H9 (cell line): ENCODE data around the gene DCAF6. TPM values are rescaled to one million over a fixed set of nuclear protein-coding genes. Genes with fewer than 3 reads are reported as not detected.

Experiments
- DNase-seq: peaks from one replicate; pipeline ENCODE4 v3.0.0-alpha.2; 2017
- H2AFZ ChIP-seq: one replicate; pipeline ENCODE4 v1.6.1; 2013; ENCODE audit warnings: mild to moderate bottlenecking, low read length, control low read depth, moderate library complexity
- H2AK5ac ChIP-seq: 2 replicates; pipeline ENCODE4 v1.6.1; 2013; ENCODE audit warnings: low read length, control low read depth, mixed read lengths; ENCODE audit not compliant: insufficient read length
- H2BK120ac ChIP-seq: one replicate; pipeline ENCODE4 v1.6.1; 2013; ENCODE audit warnings: low read depth, mild to moderate bottlenecking, low read length, control low read depth, inconsistent platforms; ENCODE audit not compliant: poor library complexity, severe bottlenecking
- H2BK12ac ChIP-seq: 2 replicates; pipeline ENCODE4 v1.6.1; 2013; ENCODE audit warnings: low read length, control low read depth, mixed read lengths, low read depth; ENCODE audit not compliant: insufficient read length
- H2BK15ac ChIP-seq: 2 replicates; pipeline ENCODE4 v1.6.1; 2013; ENCODE audit warnings: low read depth, low read length, control low read depth
- H2BK20ac ChIP-seq: one replicate; pipeline ENCODE4 v1.6.1; 2013; ENCODE audit warnings: low read depth, mild to moderate bottlenecking, low read length, control low read depth, inconsistent platforms; ENCODE audit not compliant: poor library complexity, severe bottlenecking
- H2BK5ac ChIP-seq: 2 replicates; pipeline ENCODE4 v1.6.1; 2013; ENCODE audit warnings: low read length, control low read depth, mixed read lengths; ENCODE audit not compliant: insufficient read length
- H3K14ac ChIP-seq: 2 replicates; pipeline ENCODE4 v1.6.1; 2013; ENCODE audit warnings: low read length, control low read depth; ENCODE audit not compliant: insufficient read depth
- H3K18ac ChIP-seq: 2 replicates; pipeline ENCODE4 v1.6.1; 2013; ENCODE audit warnings: low read depth, mild to moderate bottlenecking, mixed read lengths, low read length, control low read depth; ENCODE audit not compliant: insufficient read length
- H3K23ac ChIP-seq: 2 replicates; pipeline ENCODE4 v1.6.1; 2013; ENCODE audit warnings: low read length, control low read depth, mixed read lengths, low read depth; ENCODE audit not compliant: insufficient read length
- H3K23me2 ChIP-seq: 2 replicates; pipeline ENCODE4 v1.6.1; 2013; ENCODE audit warnings: low read depth, mild to moderate bottlenecking, mixed read lengths, low read length, control low read depth; ENCODE audit not compliant: insufficient read length, poor library complexity, severe bottlenecking
- H3K27ac ChIP-seq: 2 replicates; pipeline ENCODE4 v1.5.1; 2013; ENCODE audit warnings: low read length, control low read depth, mixed read lengths, low read depth; ENCODE audit not compliant: insufficient read length
- H3K27me3 ChIP-seq: 2 replicates; pipeline ENCODE4 v1.6.1; 2013; ENCODE audit warnings: low read length, control low read depth, inconsistent platforms; ENCODE audit not compliant: insufficient read depth
- H3K4ac ChIP-seq: 2 replicates; pipeline ENCODE4 v1.6.1; 2013; ENCODE audit warnings: low read depth, mild to moderate bottlenecking, control low read depth, inconsistent platforms, low read length, moderate library complexity
- H3K4me1 ChIP-seq: 2 replicates; pipeline ENCODE4 v1.6.1; 2013; ENCODE audit warnings: low read length, control low read depth, inconsistent platforms; ENCODE audit not compliant: insufficient read depth
- H3K4me2 ChIP-seq: 2 replicates; pipeline ENCODE4 v1.6.1; 2013; ENCODE audit warnings: low read length, control low read depth, mixed read lengths; ENCODE audit not compliant: insufficient read length, insufficient read depth
- H3K56ac ChIP-seq: 2 replicates; pipeline ENCODE4 v1.6.1; 2013; ENCODE audit warnings: low read depth, mild to moderate bottlenecking, mixed read lengths, low read length, control low read depth; ENCODE audit not compliant: insufficient read length
- H3K79me1 ChIP-seq: 2 replicates; pipeline ENCODE4 v1.6.1; 2013; ENCODE audit warnings: low read depth, mild to moderate bottlenecking, moderate library complexity, low read length, control low read depth, inconsistent platforms; ENCODE audit not compliant: insufficient read depth, poor library complexity, severe bottlenecking
- H3K79me2 ChIP-seq: 2 replicates; pipeline ENCODE4 v1.6.1; 2013; ENCODE audit warnings: low read length, control low read depth, inconsistent platforms; ENCODE audit not compliant: insufficient read depth
- H3K9ac ChIP-seq: 2 replicates; pipeline ENCODE4 v1.6.1; 2013; ENCODE audit warnings: low read length, control low read depth, mixed read lengths; ENCODE audit not compliant: insufficient read length; ENCODE audit errors: extremely low read depth
- H3K9me3 ChIP-seq: one replicate; pipeline ENCODE4 v1.6.1; 2013; ENCODE audit warnings: low read depth, low read length, inconsistent platforms; ENCODE audit not compliant: control insufficient read depth
- H3T11ph ChIP-seq: one replicate; pipeline ENCODE4 v1.6.1; 2013; ENCODE audit warnings: mild to moderate bottlenecking, low read length, control low read depth, inconsistent platforms
- H4K20me1 ChIP-seq: one replicate; pipeline ENCODE4 v1.6.1; 2013; ENCODE audit not compliant: control insufficient read depth, insufficient read length, insufficient read depth
- H4K5ac ChIP-seq: 2 replicates; pipeline ENCODE4 v1.6.1; 2013; ENCODE audit warnings: low read depth, mild to moderate bottlenecking, mixed read lengths, low read length, control low read depth; ENCODE audit not compliant: insufficient read length
- H4K8ac ChIP-seq: replicated peaks from 2 replicates; pipeline ENCODE4 v1.6.1; 2013; ENCODE audit warnings: low read length, control low read depth, mixed read lengths, low read depth; ENCODE audit not compliant: insufficient read length
- H4K91ac ChIP-seq: 2 replicates; pipeline ENCODE4 v1.6.1; 2013; ENCODE audit warnings: low read depth, mild to moderate bottlenecking, moderate library complexity, mixed read lengths, low read length, control low read depth; ENCODE audit not compliant: insufficient read length
- H3K27ac Mint-ChIP-seq, 3 experiments: 2 replicates in 2 of 3; 3 replicates in 1 of 3; pipeline ENCODE4 v1.8.0; 2020 to 2021; ENCODE audit warnings: mixed read lengths in 3 of 3, mild to moderate bottlenecking in 1 of 3, moderate library complexity in 1 of 3
- H3K27me3 Mint-ChIP-seq: 2 replicates; pipeline ENCODE4 v1.8.0; 2021; ENCODE audit warnings: low read depth, mild to moderate bottlenecking, moderate library complexity, mixed read lengths
- H3K36me3 Mint-ChIP-seq, 3 experiments: 2 replicates in 2 of 3; 3 replicates in 1 of 3; pipeline ENCODE4 v1.8.0; 2020 to 2021; ENCODE audit warnings: low read depth in 3 of 3, mixed read lengths in 3 of 3; ENCODE audit not compliant: insufficient read depth in 1 of 3
- H3K4me1 Mint-ChIP-seq, 2 experiments: 2 replicates each; pipeline ENCODE4 v1.8.0; 2020; ENCODE audit warnings: mixed read lengths in 2 of 2
- H3K4me3 Mint-ChIP-seq, 2 experiments: 2 replicates in 1 of 2; 3 replicates in 1 of 2; pipeline ENCODE4 v1.8.0; 2020 to 2021; ENCODE audit warnings: mild to moderate bottlenecking in 2 of 2, mixed read lengths in 2 of 2, moderate library complexity in 1 of 2
- H3K9me3 Mint-ChIP-seq, 2 experiments: 2 replicates in 1 of 2; 3 replicates in 1 of 2; pipeline ENCODE4 v1.8.0; 2020; ENCODE audit warnings: mild to moderate bottlenecking in 2 of 2, mixed read lengths in 2 of 2, moderate library complexity in 1 of 2
- CTCF ChIP-seq: fragments of 200-600 bp; sonication (generic); conservative IDR thresholded peaks from 3 replicates; pipeline ENCODE4 v1.8.0; 2021; ENCODE audit warnings: antibody characterized with exemption, mild to moderate bottlenecking
- WGBS: extraction: QIAGEN DNeasy Blood & Tissue Kit; methylation state at CpG from one replicate; pipeline ENCODE4 v1.1.7; 2013; ENCODE audit warnings: missing lambda C conversion rate, low lambda C conversion rate, mixed read lengths; ENCODE audit not compliant: insufficient read length; ENCODE audit errors: extremely low coverage; 5-methylcytosine and 5-hydroxymethylcytosine counted together
- total RNA-seq: library from RNA; stranded (reverse); gene quantifications from 2 replicates; pipeline ENCODE4 v1.2.1, GENCODE V29; 2021

DCAF6 gene
- total RNA-seq, 1 experiment from 2014 or later, result 16.0 TPM

GRCh38 chr1:168096296-168097165 lies 160.0 kb downstream of the DCAF6 start:
- H2BK15ac ChIP-seq, result no peak overlapping the region
- H3K4ac ChIP-seq, result no peak overlapping the region
- H3K36me3 Mint-ChIP-seq, result peaks cover 4 to 18% (median 9%) of the 10 kb centered on the region in 3 experiments; a peak in 6 of 7 replicates
- H3K56ac ChIP-seq, result no peak overlapping the region
- no peak overlapping the region for H3K9ac ChIP-seq
- no peaks in the 10 kb centered on the region for H3K9me3 Mint-ChIP-seq
- no peak for TF ChIP-seq CTCF
- no peak overlapping the region for H2BK5ac ChIP-seq
- H3K4me3 Mint-ChIP-seq, result no peak overlapping the region
- no peaks in the 10 kb centered on the region for H3K79me2 ChIP-seq
- no peak overlapping the region for H4K8ac ChIP-seq
- no peaks in the 10 kb centered on the region for H3K27me3 ChIP-seq
- H3K27ac ChIP-seq, result no peak overlapping the region
- H3K4me2 ChIP-seq, result no peak overlapping the region
- no peak overlapping the region for H2AK5ac ChIP-seq
- no peak overlapping the region for H2BK20ac ChIP-seq
- no peak overlapping the region for H3K23ac ChIP-seq
- H3K4me1 Mint-ChIP-seq, result peaks cover 2 to 6% of the 10 kb centered on the region in 2 experiments; a peak in 1 of 4 replicates
- H3K79me1 ChIP-seq, result no peaks in the 10 kb centered on the region
- H3K23me2 ChIP-seq, result no peaks in the 10 kb centered on the region
- no peak overlapping the region for H2AFZ ChIP-seq
- H3T11ph ChIP-seq, result no peak overlapping the region
- no peak overlapping the region for H2BK12ac ChIP-seq
- WGBS, result no CpG with 5 or more reads among the region's 27 CpGs
- H4K20me1 ChIP-seq, result no peaks in the 10 kb centered on the region
- H3K14ac ChIP-seq, result no peak overlapping the region
- DNase-seq, result no peak
- H4K91ac ChIP-seq, result no peak overlapping the region
- no peaks in the 10 kb centered on the region for H3K27me3 Mint-ChIP-seq
- H2BK120ac ChIP-seq, result no peak overlapping the region
- no peak overlapping the region for H3K18ac ChIP-seq
- no peaks in the 10 kb centered on the region for H3K9me3 ChIP-seq
- H4K5ac ChIP-seq, result no peak overlapping the region
- H3K27ac Mint-ChIP-seq, result no peak overlapping the region
- H3K4me1 ChIP-seq, result no peaks in the 10 kb centered on the region
